T-cell (primary cell): ENCODE results near the gene ZCCHC9. TPM values are rescaled to one million over a fixed set of nuclear protein-coding genes. Genes with fewer than 3 reads are reported as not detected.

ENCODE experiments used
- ATAC-seq, 4 experiments: fragments of 200-7000 bp in 3 of 4; fragments of 150-1000 bp in 1 of 4; cut with Tn5 transposase; replicated peaks in 1 of 4; 1 replicate in 3 of 4; 2 replicates in 1 of 4; pipeline ENCODE4 v1.10.0; 2021; ENCODE audit warnings: moderate library complexity in 3 of 4, mild to moderate bottlenecking in 2 of 4, moderate number of reproducible peaks in 1 of 4
- CTCF ChIA-PET, 2 donors: fragments of 300-600 bp; sonication (Branson Sonifier 250); formaldehyde crosslinking; loops; one replicate each; lab custom pipeline; 2022; ENCODE audit warnings: antibody characterized with exemption in 2 of 2; lab: Charles Lee
- POLR2A ChIA-PET, 2 donors: fragments of 300-600 bp; sonication (Branson Sonifier 250); formaldehyde crosslinking; loops; one replicate each; lab custom pipeline; 2022; ENCODE audit warnings: antibody characterized with exemption in 2 of 2; lab: Charles Lee
- DNase-seq, 35 experiments: peaks; one replicate each; pipeline versions ENCODE4 v3.0.0 to v3.0.0-alpha.2; 2013 to 2023
- H3K27ac ChIP-seq: one replicate; pipeline ENCODE4 v1.5.1; 2013; ENCODE audit warnings: low read length
- H3K27me3 ChIP-seq, 2 experiments: replicated peaks in 1 of 2; 1 replicate in 1 of 2; 2 replicates in 1 of 2; pipeline versions ENCODE4 v1.6.1 to v1.7.0; 2013; ENCODE audit warnings: low read length in 1 of 2, mixed read lengths in 1 of 2; ENCODE audit not compliant: control insufficient read depth in 2 of 2, insufficient read depth in 2 of 2; ENCODE audit errors: extremely low read depth in 1 of 2
- H3K36me3 ChIP-seq, 2 donors: 1 replicate in 1 of 2; 2 replicates in 1 of 2; pipeline versions ENCODE4 v1.6.1 to v1.7.0; 2013; ENCODE audit warnings: low read length in 1 of 2; ENCODE audit not compliant: control insufficient read depth in 2 of 2, insufficient read depth in 1 of 2; ENCODE audit errors: extremely low read depth in 1 of 2
- H3K4me1 ChIP-seq, 2 experiments: 1 replicate in 1 of 2; 2 replicates in 1 of 2; pipeline versions ENCODE4 v1.6.1 to v1.7.0; 2013; ENCODE audit warnings: low read length in 2 of 2, mixed read lengths in 1 of 2; ENCODE audit not compliant: insufficient read depth in 2 of 2, control insufficient read depth in 1 of 2; ENCODE audit errors: extremely low read depth in 1 of 2
- H3K4me3 ChIP-seq, 2 donors: 1 replicate in 1 of 2; 2 replicates in 1 of 2; pipeline versions ENCODE4 v1.5.1 to v1.7.0; 2013; ENCODE audit warnings: mild to moderate bottlenecking in 2 of 2, low read length in 1 of 2, moderate library complexity in 1 of 2; ENCODE audit not compliant: control insufficient read depth in 1 of 2; ENCODE audit errors: extremely low read depth in 1 of 2
- H3K9me3 ChIP-seq: 2 replicates; pipeline ENCODE4 v1.7.0; 2013
- H3K27ac Mint-ChIP-seq, 2 donors: one replicate each; pipeline ENCODE4 v1.8.0; 2020 to 2021; ENCODE audit warnings: mild to moderate bottlenecking in 2 of 2, mixed read lengths in 2 of 2
- H3K27me3 Mint-ChIP-seq, 2 donors: one replicate each; pipeline ENCODE4 v1.8.0; 2021 to 2022; ENCODE audit warnings: mixed read lengths in 2 of 2
- H3K36me3 Mint-ChIP-seq: one replicate; pipeline ENCODE4 v1.8.0; 2021; ENCODE audit warnings: mixed read lengths
- H3K4me1 Mint-ChIP-seq, 3 donors: one replicate each; pipeline ENCODE4 v1.8.0; 2020 to 2022; ENCODE audit warnings: mixed read lengths in 3 of 3, mild to moderate bottlenecking in 1 of 3
- H3K4me3 Mint-ChIP-seq, 3 donors: one replicate each; pipeline ENCODE4 v1.8.0; 2020 to 2022; ENCODE audit warnings: mild to moderate bottlenecking in 3 of 3, mixed read lengths in 3 of 3, moderate library complexity in 3 of 3
- H3K9me3 Mint-ChIP-seq, 3 donors: one replicate each; pipeline ENCODE4 v1.8.0; 2020 to 2022; ENCODE audit warnings: mixed read lengths in 3 of 3
- WGBS: methylation state at CpG from one replicate; pipeline ENCODE4 v1.1.5; 2013; ENCODE audit warnings: missing lambda C conversion rate; ENCODE audit not compliant: insufficient coverage; 5-methylcytosine and 5-hydroxymethylcytosine counted together
- total RNA-seq, 35 experiments: library from RNA in 6 of 35; stranded (reverse) in 6 of 35; fragments of 120-200 nt in 1 of 35; gene quantifications; one replicate each; pipeline versions ENCODE4 v1.2.1 to v1.2.4 and lab custom pipeline; 2013 to 2026

The ZCCHC9 gene
- total RNA-seq, 5 donors from 2014 or later (not counting 1 experiment from before 2014, with no cell fraction given): 15.9 to 25.7 (median 22.3) TPM

DNA sequence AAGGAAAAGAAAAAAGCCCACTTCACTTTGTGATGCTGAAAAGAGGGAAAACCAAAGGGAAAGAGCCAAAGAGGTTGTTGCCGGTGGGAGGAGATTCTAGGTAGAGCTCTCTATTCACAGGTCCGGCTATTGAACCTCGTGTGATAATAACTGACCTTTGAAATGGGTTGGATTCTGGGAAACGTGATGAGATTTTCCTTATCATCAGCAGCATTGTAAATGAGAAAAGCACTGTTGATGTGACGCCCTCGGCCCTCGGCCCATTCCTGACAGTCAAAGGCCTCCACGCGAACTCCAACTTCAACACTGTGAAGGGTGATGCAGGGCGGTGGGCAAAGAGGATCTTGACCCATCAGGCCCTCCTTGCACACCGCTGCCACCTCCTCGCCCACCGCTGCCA, 43.3 kb downstream of the ZCCHC9 start:
- Mint-ChIP-seq H3K9me3 (no peaks in the 10 kb centered on the region), H3K4me3 (no peak overlapping the region), H3K4me1 (no peaks in the 10 kb centered on the region), H3K27me3 (no peaks in the 10 kb centered on the region), H3K27ac (no peak overlapping the region), H3K36me3 (no peaks in the 10 kb centered on the region)
- ChIA-PET POLR2A (no interaction called here), CTCF (no interaction called here)
- Histone ChIP-seq H3K4me3 (no peak overlapping the region), H3K4me1 (no peaks in the 10 kb centered on the region), H3K9me3 (no peaks in the 10 kb centered on the region), H3K27ac (no peak overlapping the region), H3K27me3 (peaks cover 0 to 6% of the 10 kb centered on the region in 2 experiments), H3K36me3 (no peaks in the 10 kb centered on the region)
- DNase-seq: no peak
- no peak for ATAC-seq
- 100% methylated on average over 9 of the region's 13 CpGs for WGBS

DNA sequence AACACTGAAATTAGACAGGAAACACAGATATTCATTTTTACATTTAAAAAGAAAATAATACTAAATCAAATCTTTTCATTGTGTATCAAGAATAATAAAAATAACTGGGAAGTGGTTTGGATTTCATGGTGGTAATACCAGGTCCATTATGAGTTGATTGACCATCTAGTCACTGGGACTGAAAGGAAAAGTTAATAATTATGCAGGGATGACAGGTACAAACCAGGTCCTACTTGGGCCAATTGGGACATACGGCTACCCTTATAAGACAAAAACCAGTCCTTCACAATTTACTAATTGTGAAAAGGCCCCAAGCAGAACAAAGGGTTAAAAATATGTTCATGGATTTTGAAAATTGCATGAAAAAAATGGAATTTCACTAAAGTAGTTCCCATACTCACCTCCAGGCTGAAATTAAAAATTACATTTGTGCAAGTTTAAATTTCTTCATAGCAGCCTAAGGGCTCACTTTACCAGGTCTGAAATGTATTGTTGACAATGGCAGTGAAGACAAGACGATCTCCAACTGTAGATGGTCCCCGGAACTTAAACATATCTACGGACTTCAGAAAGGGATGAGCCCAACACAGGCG, 44.1 kb downstream of the ZCCHC9 start:
- Histone ChIP-seq H3K4me1 (no peaks in the 10 kb centered on the region), H3K27ac (no peak overlapping the region), H3K4me3 (no peak overlapping the region), H3K27me3 (peaks cover 0 to 3% of the 10 kb centered on the region in 2 experiments), H3K9me3 (no peaks in the 10 kb centered on the region), H3K36me3 (no peaks in the 10 kb centered on the region)
- no peaks in the 10 kb centered on the region for H3K4me1 Mint-ChIP-seq
- DNase-seq: no peak
- H3K9me3 Mint-ChIP-seq: no peaks in the 10 kb centered on the region
- ChIA-PET CTCF (no interaction called here), POLR2A (no interaction called here)
- ATAC-seq: no peak
- H3K36me3 Mint-ChIP-seq: no peaks in the 10 kb centered on the region
- H3K27me3 Mint-ChIP-seq: no peaks in the 10 kb centered on the region
- no peak overlapping the region for H3K27ac Mint-ChIP-seq
- WGBS: no CpG with 5 or more reads among the region's 5 CpGs
- H3K4me3 Mint-ChIP-seq: no peak overlapping the region

DNA sequence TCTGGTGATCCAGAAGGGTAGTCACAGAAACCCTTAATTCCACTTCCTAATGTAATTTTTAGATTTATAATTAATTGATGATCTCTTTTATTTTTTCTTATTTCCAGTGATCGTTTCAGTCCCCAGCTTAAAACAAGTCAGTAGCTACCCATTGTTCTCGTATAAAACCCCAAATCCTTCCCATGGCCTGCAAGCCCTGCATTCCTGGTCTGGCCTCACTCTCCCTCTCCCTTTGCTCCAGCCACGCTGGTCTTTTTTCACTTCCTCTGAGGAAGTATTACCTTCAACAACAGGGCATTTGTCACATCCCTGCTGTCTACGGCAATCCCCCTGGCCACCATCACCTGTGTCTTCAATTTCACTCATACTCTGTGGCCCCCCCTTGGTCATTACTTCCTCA, 47.8 kb downstream of the ZCCHC9 start:
- POLR2A ChIA-PET: no interaction called here
- H3K27me3 Mint-ChIP-seq: peaks cover 0 to 4% of the 10 kb centered on the region in 2 donors
- ATAC-seq: no peak
- H3K4me1 ChIP-seq: no peaks in the 10 kb centered on the region
- no peak overlapping the region for H3K27ac ChIP-seq
- no peaks in the 10 kb centered on the region for H3K27me3 ChIP-seq
- H3K27ac Mint-ChIP-seq: no peak overlapping the region
- no peaks in the 10 kb centered on the region for H3K36me3 ChIP-seq
- no peaks in the 10 kb centered on the region for H3K4me1 Mint-ChIP-seq
- no peaks in the 10 kb centered on the region for H3K9me3 ChIP-seq
- CTCF ChIA-PET: no interaction called here
- 72% methylated on average over 4 of the region's 4 CpGs for WGBS
- no peaks in the 10 kb centered on the region for H3K36me3 Mint-ChIP-seq
- no peak overlapping the region for H3K4me3 ChIP-seq
- DNase-seq: no peak
- H3K4me3 Mint-ChIP-seq: no peak overlapping the region
- no peaks in the 10 kb centered on the region for H3K9me3 Mint-ChIP-seq

DNA sequence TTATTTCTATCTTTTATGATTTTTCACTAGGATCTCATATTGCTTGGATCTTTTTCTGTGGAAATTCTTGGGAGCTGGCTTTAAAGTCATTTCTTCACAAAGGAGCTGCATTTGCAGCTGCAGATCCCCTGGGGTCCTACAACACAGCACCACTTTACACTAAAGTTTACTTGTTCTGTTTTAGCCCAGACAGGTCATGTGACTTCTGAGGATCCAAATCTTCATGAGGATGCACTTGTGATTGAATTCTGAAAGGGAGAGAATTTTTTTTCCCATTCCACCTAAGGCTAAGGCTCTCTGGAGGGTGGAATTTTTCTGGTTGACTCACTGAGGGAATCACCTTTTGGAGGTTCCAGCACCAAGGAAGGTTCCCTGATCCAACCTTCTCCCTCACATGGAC, 49.1 kb downstream of the ZCCHC9 start:
- peaks cover 0 to under 1% of the 10 kb centered on the region in 2 experiments for H3K27me3 ChIP-seq
- no peaks in the 10 kb centered on the region for H3K36me3 Mint-ChIP-seq
- H3K4me1 ChIP-seq: no peaks in the 10 kb centered on the region
- H3K27ac ChIP-seq: no peak overlapping the region
- DNase-seq: no peak
- no peak overlapping the region for H3K4me3 ChIP-seq
- ATAC-seq: no peak
- CTCF ChIA-PET: no interaction called here
- no peak overlapping the region for H3K4me3 Mint-ChIP-seq
- H3K27ac Mint-ChIP-seq: no peak overlapping the region
- no peaks in the 10 kb centered on the region for H3K36me3 ChIP-seq
- no peaks in the 10 kb centered on the region for H3K9me3 ChIP-seq
- POLR2A ChIA-PET: no interaction called here
- peaks cover 0 to 4% of the 10 kb centered on the region in 2 donors for H3K27me3 Mint-ChIP-seq
- no peaks in the 10 kb centered on the region for H3K4me1 Mint-ChIP-seq
- H3K9me3 Mint-ChIP-seq: no peaks in the 10 kb centered on the region

DNA sequence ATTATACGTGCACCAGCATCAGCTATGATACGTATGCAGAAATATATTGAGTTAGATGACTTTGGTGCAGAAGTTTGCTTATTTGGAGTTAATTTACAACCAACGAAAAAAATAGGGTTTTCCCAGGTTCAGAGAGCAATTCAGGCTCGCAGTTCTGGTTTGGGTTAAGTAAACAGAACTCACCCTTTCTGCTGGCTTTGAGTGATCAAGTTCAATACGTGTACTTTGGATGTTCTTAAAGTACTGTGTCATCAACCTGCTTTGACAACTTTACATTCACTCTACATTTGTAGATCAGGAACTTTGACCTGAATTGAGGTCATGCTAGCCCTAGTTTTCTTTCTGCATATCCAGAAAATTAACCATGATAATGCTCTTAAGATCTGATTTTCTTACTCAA, 51.8 kb downstream of the ZCCHC9 start:
- no peaks in the 10 kb centered on the region for H3K36me3 ChIP-seq
- 57% methylated on average over 2 of the region's 5 CpGs for WGBS
- CTCF ChIA-PET: no interaction called here
- POLR2A ChIA-PET: no interaction called here
- DNase-seq (no peak), ATAC-seq (no peak)
- Mint-ChIP-seq H3K36me3 (no peaks in the 10 kb centered on the region), H3K27me3 (peaks cover 0 to 4% of the 10 kb centered on the region in 2 donors), H3K4me1 (no peaks in the 10 kb centered on the region), H3K4me3 (no peak overlapping the region), H3K27ac (no peak overlapping the region), H3K9me3 (no peaks in the 10 kb centered on the region)
- H3K27me3 ChIP-seq: peaks cover 0 to 4% of the 10 kb centered on the region in 2 experiments
- H3K9me3 ChIP-seq: no peaks in the 10 kb centered on the region
- no peak overlapping the region for H3K4me3 ChIP-seq
- H3K4me1 ChIP-seq: no peaks in the 10 kb centered on the region
- no peak overlapping the region for H3K27ac ChIP-seq

DNA sequence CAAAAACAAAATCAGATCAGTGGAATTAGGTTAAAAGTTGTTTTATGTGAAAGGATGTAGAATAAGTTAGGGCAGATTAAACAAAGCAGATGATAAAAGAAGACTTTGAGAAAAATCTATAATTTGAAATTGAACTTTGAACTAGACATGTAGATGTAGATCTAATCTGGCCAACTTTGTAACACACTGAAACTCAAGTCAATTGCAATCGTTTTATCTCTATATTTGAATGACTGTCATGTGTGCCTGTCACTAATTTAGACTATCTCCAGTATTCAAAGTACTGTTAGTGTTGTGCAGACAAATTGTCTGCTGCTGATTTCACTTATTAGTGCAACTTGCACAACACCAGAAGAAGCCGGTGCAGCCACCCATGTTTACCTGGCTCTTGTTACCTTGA, 52.7 kb downstream of the ZCCHC9 start:
- POLR2A ChIA-PET: no interaction called here
- CTCF ChIA-PET: no interaction called here
- Mint-ChIP-seq H3K4me1 (no peaks in the 10 kb centered on the region), H3K36me3 (no peaks in the 10 kb centered on the region), H3K9me3 (no peaks in the 10 kb centered on the region), H3K4me3 (no peak overlapping the region), H3K27me3 (peaks cover 0 to 8% of the 10 kb centered on the region in 2 donors), H3K27ac (no peak overlapping the region)
- Histone ChIP-seq H3K4me1 (no peaks in the 10 kb centered on the region), H3K27me3 (peaks cover 0 to 9% of the 10 kb centered on the region in 2 experiments), H3K36me3 (no peaks in the 10 kb centered on the region), H3K4me3 (no peak overlapping the region), H3K9me3 (no peaks in the 10 kb centered on the region), H3K27ac (no peak overlapping the region)
- ATAC-seq (no peak), DNase-seq (no peak)
- WGBS: 40% methylated on average over 1 of the region's 2 CpGs
